ENCODE measurements around the gene UACA.

GRCh38 chr15:70664494-70664893 lies 98.9 kb downstream of the UACA start:
- TF ChIP-seq, protein P1, sequence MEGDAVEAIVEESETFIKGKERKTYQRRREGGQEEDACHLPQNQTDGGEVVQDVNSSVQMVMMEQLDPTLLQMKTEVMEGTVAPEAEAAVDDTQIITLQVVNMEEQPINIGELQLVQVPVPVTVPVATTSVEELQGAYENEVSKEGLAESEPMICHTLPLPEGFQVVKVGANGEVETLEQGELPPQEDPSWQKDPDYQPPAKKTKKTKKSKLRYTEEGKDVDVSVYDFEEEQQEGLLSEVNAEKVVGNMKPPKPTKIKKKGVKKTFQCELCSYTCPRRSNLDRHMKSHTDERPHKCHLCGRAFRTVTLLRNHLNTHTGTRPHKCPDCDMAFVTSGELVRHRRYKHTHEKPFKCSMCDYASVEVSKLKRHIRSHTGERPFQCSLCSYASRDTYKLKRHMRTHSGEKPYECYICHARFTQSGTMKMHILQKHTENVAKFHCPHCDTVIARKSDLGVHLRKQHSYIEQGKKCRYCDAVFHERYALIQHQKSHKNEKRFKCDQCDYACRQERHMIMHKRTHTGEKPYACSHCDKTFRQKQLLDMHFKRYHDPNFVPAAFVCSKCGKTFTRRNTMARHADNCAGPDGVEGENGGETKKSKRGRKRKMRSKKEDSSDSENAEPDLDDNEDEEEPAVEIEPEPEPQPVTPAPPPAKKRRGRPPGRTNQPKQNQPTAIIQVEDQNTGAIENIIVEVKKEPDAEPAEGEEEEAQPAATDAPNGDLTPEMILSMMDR (IDR thresholded peaks at IDR 0.05), result no peak
- TF ChIP-seq POLR2A (IDR thresholded peaks at IDR 0.05) (no peak), POLR2AphosphoS5 (IDR thresholded peaks at IDR 0.05) (no peak)
